ENCODE results near the gene CASKIN1. TPM values are rescaled to one million over a fixed set of nuclear protein-coding genes. Genes with fewer than 3 reads are reported as not detected.

Gene CASKIN1
- total RNA-seq, 1 experiment from 2014 or later, result 0.02 TPM

- DNase-seq (ENCODE audit: low spot score), result no peak
Measured at GRCh38 chr16:2190659-2191445, 5.6 kb downstream of the CASKIN1 start.

- DNase-seq (ENCODE audit: low spot score), result no peak
Measured at GRCh38 chr16:2190002-2190658, 6.3 kb downstream of the CASKIN1 start.

DNA sequence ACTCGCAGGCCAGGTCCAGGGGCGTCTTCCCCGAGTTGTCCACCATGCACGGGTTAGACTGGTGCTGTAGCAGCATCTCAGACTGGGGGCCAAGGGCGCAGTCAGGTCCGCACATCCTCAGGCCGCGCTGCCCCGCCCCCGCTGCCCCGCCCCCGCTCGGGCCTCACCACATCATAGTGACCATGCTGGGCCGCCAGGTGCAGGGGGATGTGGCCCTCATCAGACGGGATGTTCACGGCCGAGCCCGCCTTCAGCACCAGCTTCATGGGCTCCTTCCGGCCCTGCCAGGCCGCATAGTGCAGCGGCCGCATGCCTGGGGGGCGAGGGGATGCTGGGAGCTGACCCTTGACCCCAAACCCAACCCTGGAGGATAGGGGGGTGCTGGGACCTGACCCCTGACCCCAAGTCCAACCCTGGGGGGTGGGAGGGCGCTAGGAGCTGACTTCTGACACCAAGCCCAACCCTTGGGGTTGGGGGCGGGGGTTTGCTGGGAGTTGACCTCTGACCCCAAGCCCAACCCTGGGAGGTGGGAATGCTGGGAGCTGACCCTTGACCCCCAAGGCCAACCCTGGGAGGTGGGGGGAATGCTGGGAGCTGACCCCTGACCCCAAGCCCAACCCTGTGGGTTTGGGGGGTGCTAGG is 7.0 kb downstream of the CASKIN1 start:
- no peak for DNase-seq (ENCODE audit: low spot score)

DNA sequence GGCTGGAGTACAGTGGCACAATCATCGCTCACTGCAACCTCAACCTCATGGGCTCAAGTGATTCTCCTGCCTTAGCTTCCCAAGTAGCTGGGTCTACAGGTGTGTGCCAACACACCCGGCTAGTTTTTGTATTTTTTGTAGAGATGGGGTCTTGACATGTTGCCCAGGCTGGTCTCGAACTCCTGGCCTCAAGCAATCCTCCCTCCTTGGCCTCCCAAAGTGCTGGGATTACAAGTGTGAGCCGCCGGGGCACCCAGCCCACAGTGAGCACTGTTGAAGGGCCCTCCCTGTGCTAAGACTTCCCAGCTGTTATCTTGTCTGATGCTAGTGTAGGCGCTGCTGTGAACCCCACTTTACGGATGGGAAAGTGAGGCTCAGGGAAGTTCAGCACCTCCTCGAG is 8.0 kb downstream of the CASKIN1 start:
- no peak for DNase-seq (ENCODE audit: low spot score)

DNA sequence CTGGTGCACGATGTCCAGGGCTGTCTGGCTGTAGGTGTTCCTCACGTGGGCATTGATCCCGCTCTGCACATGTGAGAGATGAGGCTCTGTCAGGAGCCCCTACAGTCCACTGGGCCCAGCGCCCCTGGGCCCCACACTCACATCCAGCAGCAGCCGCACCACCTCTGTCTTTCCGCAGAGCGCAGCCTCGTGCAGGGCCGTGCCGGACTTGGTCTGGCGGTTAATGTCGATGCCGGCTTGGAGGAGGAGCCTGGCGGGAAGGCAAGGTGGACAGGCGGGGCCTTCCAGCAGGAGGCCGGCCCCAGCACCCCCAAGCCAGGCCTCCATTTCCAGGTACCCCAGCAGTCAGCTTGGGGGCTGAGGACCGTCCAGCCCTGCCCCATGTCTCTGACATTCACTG is 9.2 kb downstream of the CASKIN1 start:
- no peak for DNase-seq (ENCODE audit: low spot score)

DNA sequence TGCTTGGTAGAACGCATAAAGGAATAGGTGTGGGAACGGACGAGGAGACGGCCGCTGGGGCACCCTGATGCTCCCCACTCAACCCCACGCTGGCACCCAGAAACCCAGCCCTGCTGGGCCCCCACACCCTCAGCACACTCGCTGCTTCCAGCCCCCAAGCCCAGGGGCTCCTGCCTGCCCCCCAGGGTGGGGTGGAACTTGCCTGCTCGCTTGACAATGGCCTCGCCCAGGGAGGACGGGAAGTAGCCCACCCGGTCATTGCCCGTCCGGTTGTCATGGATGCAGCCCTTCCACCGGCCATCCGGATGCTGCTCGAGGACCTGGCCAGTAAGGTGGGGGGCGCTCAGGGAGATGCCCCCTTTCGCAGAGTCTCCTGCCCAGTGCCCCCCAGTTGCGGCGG is 9.9 kb downstream of the CASKIN1 start:
- DNase-seq (ENCODE audit: low spot score), result no peak

DNA sequence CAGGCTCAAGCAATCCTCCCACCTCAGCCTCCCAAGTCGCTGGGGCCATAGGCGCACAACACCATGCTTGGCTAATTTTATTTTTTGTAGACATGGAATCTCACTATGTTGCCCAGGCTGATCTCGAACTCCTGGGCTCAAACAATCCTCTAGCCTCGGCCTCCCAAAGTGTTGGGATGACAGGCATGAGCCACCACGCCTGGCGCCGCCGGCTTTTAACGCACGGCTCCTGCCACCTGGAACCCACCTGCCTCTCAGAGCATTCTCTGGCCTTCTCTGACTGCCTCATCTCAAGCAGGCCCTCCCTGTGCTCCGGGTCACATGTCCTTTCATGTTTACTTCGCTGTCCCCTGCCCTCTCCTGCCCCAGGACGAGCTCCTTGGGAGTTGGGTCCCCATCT is 10.3 kb downstream of the CASKIN1 start:
- no peak for DNase-seq (ENCODE audit: low spot score)

DNA sequence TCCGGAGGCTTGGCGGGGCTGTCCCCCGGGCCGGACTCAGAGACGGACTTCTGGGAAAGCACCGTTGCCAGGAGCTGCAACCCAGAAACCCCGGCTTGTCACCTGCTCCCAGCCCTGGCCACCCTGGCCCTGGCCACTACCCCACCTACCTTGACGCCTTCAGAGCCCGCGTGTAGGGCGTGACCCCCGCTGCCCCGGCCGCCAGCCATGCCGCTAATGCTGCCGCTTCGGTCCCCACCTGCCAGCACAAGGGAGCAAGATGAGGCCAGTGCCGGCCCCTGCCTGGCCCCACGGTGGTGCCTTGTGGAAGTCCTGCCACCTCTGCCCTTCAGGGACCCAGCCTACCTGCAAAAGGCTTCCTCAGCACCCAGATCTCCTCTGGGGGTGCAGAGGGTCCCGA is 11.4 kb downstream of the CASKIN1 start:
- DNase-seq (ENCODE audit: low spot score), result no peak

DNA sequence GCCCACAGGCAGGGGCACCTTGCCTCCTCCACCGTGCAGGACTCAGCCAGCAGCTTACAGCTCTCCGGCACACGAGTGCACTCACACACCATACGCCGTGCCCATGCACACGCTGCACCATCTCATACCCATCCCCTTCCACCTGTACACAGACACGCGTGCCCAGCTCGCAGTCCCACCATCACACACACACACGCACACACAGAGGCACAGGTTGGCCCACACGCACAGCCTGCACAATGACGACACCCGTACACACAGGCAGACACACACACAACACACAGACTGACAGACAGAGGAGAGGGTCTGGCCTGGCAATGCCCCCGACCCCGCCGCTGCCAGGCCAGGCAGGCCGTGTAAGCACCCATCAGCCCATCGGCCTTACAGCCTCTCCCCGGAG is 12.1 kb downstream of the CASKIN1 start:
- DNase-seq (ENCODE audit: low spot score), result no peak

DNA sequence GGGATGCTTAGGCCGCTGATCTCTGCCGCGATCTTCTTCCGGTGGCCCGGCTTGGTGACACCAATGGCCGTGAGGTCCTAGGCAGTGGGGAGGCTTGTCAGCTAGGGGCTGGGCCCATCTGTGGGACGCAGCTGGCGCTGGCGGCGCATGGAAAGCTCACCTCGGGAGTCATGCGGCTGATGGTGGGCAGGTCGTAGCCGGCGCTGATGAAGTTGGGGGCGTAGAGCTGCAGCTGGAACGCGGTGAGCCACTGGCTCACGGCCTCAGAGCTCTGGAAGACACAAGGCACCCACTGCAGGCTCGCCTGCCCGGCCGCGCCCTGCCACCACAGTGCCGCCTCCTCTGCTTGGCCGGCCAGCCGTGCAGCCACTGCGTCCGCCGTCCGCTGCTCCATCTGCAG is 12.7 kb downstream of the CASKIN1 start:
- no peak for DNase-seq (ENCODE audit: low spot score)

DNA sequence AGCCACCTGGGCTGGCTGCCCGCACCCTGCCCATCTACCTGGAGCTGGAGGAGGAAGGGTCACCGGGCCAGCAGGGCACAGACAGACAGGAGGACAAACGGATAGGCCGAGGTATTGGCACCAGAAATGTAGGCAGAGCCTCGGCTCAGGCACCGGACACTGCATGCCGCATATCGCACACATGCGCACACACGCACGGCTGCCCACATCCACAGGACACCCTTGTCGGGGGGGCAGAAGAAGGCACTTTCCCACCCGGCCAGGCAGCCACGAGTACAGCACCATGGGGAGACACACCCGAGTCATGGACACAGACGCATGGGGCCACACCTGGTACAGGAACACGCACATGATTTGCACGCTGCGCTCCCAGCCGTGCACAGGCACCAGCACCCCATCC is 14.5 kb downstream of the CASKIN1 start:
- DNase-seq (ENCODE audit: low spot score), result no peak

GRCh38 chr16:2180962-2181923 is 15.2 kb downstream of the CASKIN1 start:
- no peak for DNase-seq (ENCODE audit: low spot score)

- DNase-seq (ENCODE audit: low spot score), result no peak
Measured at GRCh38 chr16:2180461-2180860, 15.9 kb downstream of the CASKIN1 start.

DNA sequence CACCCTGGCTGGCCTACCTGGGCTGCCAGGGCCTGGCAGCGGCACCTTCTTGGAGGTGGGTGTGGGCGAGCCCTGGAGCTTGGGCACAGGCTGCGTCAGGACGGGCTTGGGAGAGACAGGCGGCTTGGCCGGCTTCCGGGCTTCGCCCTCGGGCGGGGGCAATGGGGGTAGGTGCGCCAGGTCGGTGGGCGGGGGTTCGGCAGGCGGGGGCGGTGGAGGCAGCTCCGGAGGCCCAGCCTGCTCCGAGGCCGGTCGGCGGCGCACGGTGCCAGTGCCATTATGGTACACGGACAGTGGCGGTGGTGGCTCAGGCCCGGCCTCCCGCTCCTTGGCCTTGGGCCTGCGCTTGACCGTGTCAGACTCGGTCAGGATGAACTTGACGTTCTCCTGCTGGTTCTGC is 16.8 kb downstream of the CASKIN1 start:
- DNase-seq (ENCODE audit: low spot score), result no peak

GRCh38 chr16:2179107-2179501 is 17.3 kb downstream of the CASKIN1 start:
- DNase-seq (ENCODE audit: low spot score), result no peak

- DNase-seq (ENCODE audit: low spot score), result no peak
Measured at GRCh38 chr16:2178321-2179106, 17.9 kb downstream of the CASKIN1 start.

- no peak for DNase-seq (ENCODE audit: low spot score)
Measured at GRCh38 chr16:2177561-2177960, 18.8 kb downstream of the CASKIN1 start.

DNA sequence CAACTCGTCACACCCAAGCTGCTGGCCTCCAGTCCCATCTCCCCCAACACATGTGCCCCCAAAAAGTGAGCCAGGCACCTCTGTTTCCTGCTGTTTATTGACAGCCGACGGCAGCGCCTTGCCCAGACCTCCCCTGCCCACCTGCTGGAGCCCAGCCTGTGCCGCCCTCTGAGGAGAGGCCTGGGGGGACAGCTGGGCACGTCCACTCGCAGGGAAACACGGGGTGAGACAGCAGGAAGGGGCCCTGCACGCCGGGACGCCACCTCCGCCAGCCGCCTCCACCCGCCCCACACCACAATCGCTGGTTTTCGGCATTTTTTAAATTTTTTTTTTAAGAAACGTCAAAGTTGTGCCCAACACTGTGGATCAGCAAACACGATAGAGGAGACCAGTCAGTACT is 19.3 kb downstream of the CASKIN1 start:
- no peak for DNase-seq (ENCODE audit: low spot score)

- no peak for DNase-seq (ENCODE audit: low spot score)
Measured at GRCh38 chr16:2176047-2176446, 20.4 kb downstream of the CASKIN1 start.

- no peak for DNase-seq (ENCODE audit: low spot score)
Measured at GRCh38 chr16:2175454-2175853, 21.0 kb downstream of the CASKIN1 start.
